Stomach (tissue), 9 donors: ENCODE measurements around the gene KRTAP23-1. TPM values are rescaled to one million over a fixed set of nuclear protein-coding genes. Genes with fewer than 3 reads are reported as not detected.

Experiments used
- DNase-seq, 2 donors: peaks; one replicate each; pipeline versions ENCODE4 v3.0.0 to v3.0.0-alpha.2; 2013 to 2019
- H3K27ac ChIP-seq, 5 donors: fragments of 200-600 bp in 4 of 5; sonication (generic) in 4 of 5; one replicate each; pipeline ENCODE4 v1.5.1; 2013 to 2019; ENCODE audit warnings: mild to moderate bottlenecking in 1 of 5, moderate library complexity in 1 of 5
- H3K27me3 ChIP-seq, 3 donors: fragments of 200-600 bp; sonication (generic); one replicate each; pipeline ENCODE4 v1.5.1; 2017 to 2019; ENCODE audit warnings: mixed run types in 1 of 3
- H3K36me3 ChIP-seq, 4 donors: fragments of 200-600 bp; sonication (generic); 1 replicate in 3 of 4; 2 replicates in 1 of 4; pipeline ENCODE4 v1.5.1; 2016 to 2019
- H3K4me1 ChIP-seq, 4 donors: fragments of 200-600 bp; sonication (generic); one replicate each; pipeline ENCODE4 v1.5.1; 2016 to 2019
- H3K4me3 ChIP-seq, 4 donors: fragments of 200-600 bp; sonication (generic) in 3 of 4; one replicate each; pipeline ENCODE4 v1.5.1; 2016 to 2019; ENCODE audit warnings: mild to moderate bottlenecking in 1 of 4
- H3K9me3 ChIP-seq, 4 donors: fragments of 200-600 bp; sonication (generic); one replicate each; pipeline ENCODE4 v1.5.1; 2016 to 2019
- CTCF ChIP-seq, 7 experiments: fragments of 450-650 bp in 4 of 7; fragments of 200-600 bp in 3 of 7; sonication (generic) in 3 of 7; IDR thresholded peaks; one replicate each; pipeline ENCODE4 v1.5.1; 2016 to 2019; ENCODE audit warnings: antibody characterized with exemption in 7 of 7, control low read depth in 2 of 7, mild to moderate bottlenecking in 1 of 7
- EP300 ChIP-seq: sonication (generic); formaldehyde crosslinking; IDR thresholded peaks from one replicate; pipeline ENCODE4 v1.6.1; 2017; ENCODE audit warnings: antibody characterized with exemption
- POLR2A ChIP-seq, 4 donors: fragments of 450-650 bp; IDR thresholded peaks; one replicate each; pipeline ENCODE4 v1.6.1; 2016; ENCODE audit warnings: antibody characterized with exemption in 4 of 4, control low read depth in 2 of 4, mild to moderate bottlenecking in 1 of 4, moderate library complexity in 1 of 4
- POLR2AphosphoS5 ChIP-seq, 3 donors: sonication (generic); formaldehyde crosslinking; IDR thresholded peaks; one replicate each; pipeline ENCODE4 v1.6.1; 2016; ENCODE audit warnings: antibody characterized with exemption in 3 of 3
- WGBS, 5 donors: extraction: QIAGEN DNeasy Blood & Tissue Kit in 3 of 5; methylation state at CpG; one replicate each; pipeline versions ENCODE4 v1.1.5 to v1.1.7; 2013 to 2018; 5-methylcytosine and 5-hydroxymethylcytosine counted together
- intact Hi-C: fragments of 100-400 bp; cut with DNase I; formaldehyde crosslinking; loops from one replicate; pipeline ENCODE4 v1.15.1; 2023; ENCODE audit warnings: low total_unique reads
- polyA plus RNA-seq, 3 donors: library from polyadenylated mRNA; stranded (reverse); fragments of 200-250 nt; gene quantifications; one replicate each; pipeline ENCODE4 v1.2.3, GENCODE V29; 2013
- total RNA-seq, 5 donors: library from RNA; depleted of rRNA; stranded (reverse); fragments of >200 nt; gene quantifications; one replicate each; pipeline versions ENCODE4 v1.1.0 to v1.2.3, GENCODE V29; 2014 to 2016
- donor health status: healthy with polysubstance abuse.
- donor health status: Bipolar disorder and iron deficiency.
- donor health status: healthy.

Gene KRTAP23-1
- total and polyA plus RNA-seq, 8 donors: not detected

GRCh38 chr21:30332681-30333080, 15.7 kb downstream of the KRTAP23-1 start:
- H3K9me3 ChIP-seq: no peaks in the 10 kb centered on the region
- intact Hi-C loops: loop anchor here (10.0 kb wide), 1 partner anchor 742 kb away; no protein-coding TSS in a partner anchor
- no peaks in the 10 kb centered on the region for H3K27me3 ChIP-seq
- no peak for DNase-seq
- no peaks in the 10 kb centered on the region for H3K4me1 ChIP-seq
- no peak overlapping the region for H3K27ac ChIP-seq
- 84 to 91% (median 87%) methylated on average over 2 of the region's 2 CpGs for WGBS, 5 donors
- no peak overlapping the region for H3K4me3 ChIP-seq
- TF ChIP-seq POLR2A (IDR thresholded peaks at IDR 0.05) (no peak), CTCF (IDR thresholded peaks at IDR 0.05) (no peak), EP300 (no peak), POLR2AphosphoS5 (IDR thresholded peaks at IDR 0.05) (no peak)
- H3K36me3 ChIP-seq: no peaks in the 10 kb centered on the region

- DNase-seq: no peak
- TF ChIP-seq POLR2A (IDR thresholded peaks at IDR 0.05) (no peak), CTCF (IDR thresholded peaks at IDR 0.05) (no peak), POLR2AphosphoS5 (IDR thresholded peaks at IDR 0.05) (no peak), EP300 (no peak)
- H3K27ac ChIP-seq: no peak overlapping the region
Observed at GRCh38 chr21:30329203-30329875, 19.1 kb downstream of the KRTAP23-1 start.

GRCh38 chr21:30326390-30326789, 22.0 kb downstream of the KRTAP23-1 start:
- H3K36me3 ChIP-seq: no peaks in the 10 kb centered on the region
- H3K4me1 ChIP-seq: no peaks in the 10 kb centered on the region
- intact Hi-C loops: no loop called here
- no peak overlapping the region for H3K4me3 ChIP-seq
- H3K9me3 ChIP-seq: peaks cover 0 to 19% (median 4%) of the 10 kb centered on the region in 4 donors
- no peaks in the 10 kb centered on the region for H3K27me3 ChIP-seq
- DNase-seq: no peak
- TF ChIP-seq CTCF (IDR thresholded peaks at IDR 0.05) (no peak), EP300 (no peak), POLR2AphosphoS5 (IDR thresholded peaks at IDR 0.05) (no peak), POLR2A (IDR thresholded peaks at IDR 0.05) (no peak)
- no peak overlapping the region for H3K27ac ChIP-seq

More at GRCh38 chr21:30329203-30329875, 19.1 kb downstream of the KRTAP23-1 start:
- WGBS, 5 donors: 77 to 86% (median 82%) methylated on average over 4 of the region's 4 CpGs
- Histone ChIP-seq H3K9me3 (peaks cover 0 to 19% (median 4%) of the 10 kb centered on the region in 4 donors), H3K27me3 (no peaks in the 10 kb centered on the region), H3K36me3 (no peaks in the 10 kb centered on the region), H3K4me3 (no peak overlapping the region), H3K4me1 (no peaks in the 10 kb centered on the region)
- intact Hi-C loops: no loop called here

- WGBS, 5 donors: 83 to 92% (median 86%) methylated on average over 2 of the region's 2 CpGs
- no peaks in the 10 kb centered on the region for H3K27me3 ChIP-seq
- H3K27ac ChIP-seq: no peak within 1 kb of the TSS
- DNase-seq: no peak
- H3K36me3 ChIP-seq: no peaks in the 10 kb centered on the region
- H3K9me3 ChIP-seq: no peaks in the 10 kb centered on the region
- intact Hi-C loops: no loop called here
- H3K4me3 ChIP-seq: no peak within 1 kb of the TSS
- TF ChIP-seq POLR2A (IDR thresholded peaks at IDR 0.05) (no peak), CTCF (IDR thresholded peaks at IDR 0.05) (no peak), POLR2AphosphoS5 (IDR thresholded peaks at IDR 0.05) (no peak), EP300 (no peak)
- no peaks in the 10 kb centered on the region for H3K4me1 ChIP-seq
Observed at GRCh38 chr21:30320215-30320614, 28.2 kb downstream of the KRTAP23-1 start, which contains the start of gene KRTAP26-1. Gene KRTAP26-1, minus strand, starts transcription at chr21:30320315. Its CDS starts 280 bp downstream, at chr21:30320035.
